ENCODE results near the gene DSTN.

DSTN gene

GRCh38 chr20:17628101-17628841, 58.4 kb downstream of the DSTN start:
- H3K27me3 ChIP-seq (ENCODE audit: control insufficient read depth in 5 of 5, insufficient read depth in 4 of 5, low read length in 5 of 5): no peaks in the 10 kb centered on the region
- H3K36me3 ChIP-seq (ENCODE audit: control insufficient read depth in 5 of 5, insufficient read depth in 5 of 5, low read length in 5 of 5): peaks cover 0 to 100% (median 97%) of the 10 kb centered on the region in 5 donors
- peaks cover 0 to 6% (median 0%) of the 10 kb centered on the region in 5 donors for H3K4me1 ChIP-seq (ENCODE audit: control insufficient read depth in 5 of 5, insufficient read depth in 5 of 5, low read length in 5 of 5)
- H3K4me3 ChIP-seq (ENCODE audit: low read depth in 1 of 5, low read length in 5 of 5): no peak overlapping the region
- H3K27ac ChIP-seq (ENCODE audit: low read depth, low read length): no peak overlapping the region
- H3K9ac ChIP-seq (ENCODE audit: low read length in 5 of 5): no peak overlapping the region
- H3K9me3 ChIP-seq (ENCODE audit: control insufficient read depth in 5 of 5, low read length in 5 of 5): no peaks in the 10 kb centered on the region

- no peaks in the 10 kb centered on the region for H3K9me3 ChIP-seq (ENCODE audit: control insufficient read depth in 5 of 5, low read length in 5 of 5)
- no peak overlapping the region for H3K4me3 ChIP-seq (ENCODE audit: low read depth in 1 of 5, low read length in 5 of 5)
- H3K27ac ChIP-seq (ENCODE audit: low read depth, low read length): no peak overlapping the region
- no peak overlapping the region for H3K9ac ChIP-seq (ENCODE audit: low read length in 5 of 5)
- peaks cover 0 to 100% (median 97%) of the 10 kb centered on the region in 5 donors for H3K36me3 ChIP-seq (ENCODE audit: control insufficient read depth in 5 of 5, insufficient read depth in 5 of 5, low read length in 5 of 5)
- H3K4me1 ChIP-seq (ENCODE audit: control insufficient read depth in 5 of 5, insufficient read depth in 5 of 5, low read length in 5 of 5): peaks cover 0 to 13% (median 4%) of the 10 kb centered on the region in 5 donors
- no peaks in the 10 kb centered on the region for H3K27me3 ChIP-seq (ENCODE audit: control insufficient read depth in 5 of 5, insufficient read depth in 4 of 5, low read length in 5 of 5)
These were observed 59.1 kb downstream of the DSTN start for GRCh38 chr20:17629025-17629424.

GRCh38 chr20:17629678-17630089, 59.8 kb downstream of the DSTN start:
- Histone ChIP-seq H3K4me3 (ENCODE audit: low read depth in 1 of 5, low read length in 5 of 5) (no peak overlapping the region), H3K27ac (ENCODE audit: low read depth, low read length) (no peak overlapping the region), H3K36me3 (ENCODE audit: control insufficient read depth in 5 of 5, insufficient read depth in 5 of 5, low read length in 5 of 5) (peaks cover 0 to 100% (median 97%) of the 10 kb centered on the region in 5 donors), H3K4me1 (ENCODE audit: control insufficient read depth in 5 of 5, insufficient read depth in 5 of 5, low read length in 5 of 5) (peaks cover 2 to 19% (median 10%) of the 10 kb centered on the region in 5 donors), H3K9ac (ENCODE audit: low read length in 5 of 5) (no peak overlapping the region), H3K27me3 (ENCODE audit: control insufficient read depth in 5 of 5, insufficient read depth in 4 of 5, low read length in 5 of 5) (no peaks in the 10 kb centered on the region), H3K9me3 (ENCODE audit: control insufficient read depth in 5 of 5, low read length in 5 of 5) (no peaks in the 10 kb centered on the region)

DNA sequence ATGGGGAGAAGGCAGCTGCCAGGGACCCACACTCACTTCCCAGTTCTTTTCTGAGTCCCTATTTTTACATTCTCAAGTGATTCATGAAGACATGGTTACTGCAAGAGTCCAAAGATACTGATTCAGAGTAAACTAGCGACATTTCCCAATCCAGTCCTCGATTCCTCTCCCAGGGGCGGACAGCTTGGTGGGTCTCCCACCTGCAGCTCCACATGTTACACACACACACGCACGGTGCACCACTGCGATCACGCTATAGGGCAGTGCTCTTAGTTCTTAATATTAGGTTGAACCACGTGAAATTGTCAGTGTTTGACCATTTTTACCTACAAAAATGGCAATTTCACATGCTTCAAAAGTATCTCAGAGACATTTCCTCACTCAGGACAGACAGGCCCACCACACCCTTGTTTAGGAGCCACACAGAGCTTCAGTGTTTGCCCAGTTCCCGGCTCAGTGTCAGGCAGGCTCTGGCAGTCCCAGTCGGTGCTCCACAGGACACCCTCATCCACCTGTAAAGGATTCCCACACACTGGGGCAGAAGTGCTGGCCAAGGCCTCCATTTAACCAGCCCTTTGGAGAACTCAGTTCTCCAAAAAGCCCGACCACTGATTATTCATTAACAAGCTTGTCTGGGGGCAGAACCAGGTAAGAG, 60.4 kb downstream of the DSTN start:
- peaks cover 2 to 25% (median 16%) of the 10 kb centered on the region in 5 donors for H3K4me1 ChIP-seq (ENCODE audit: control insufficient read depth in 5 of 5, insufficient read depth in 5 of 5, low read length in 5 of 5)
- H3K27me3 ChIP-seq (ENCODE audit: control insufficient read depth in 5 of 5, insufficient read depth in 4 of 5, low read length in 5 of 5): no peaks in the 10 kb centered on the region
- no peaks in the 10 kb centered on the region for H3K9me3 ChIP-seq (ENCODE audit: control insufficient read depth in 5 of 5, low read length in 5 of 5)
- no peak overlapping the region for H3K9ac ChIP-seq (ENCODE audit: low read length in 5 of 5)
- peaks cover 0 to 100% (median 97%) of the 10 kb centered on the region in 5 donors for H3K36me3 ChIP-seq (ENCODE audit: control insufficient read depth in 5 of 5, insufficient read depth in 5 of 5, low read length in 5 of 5)
- H3K4me3 ChIP-seq (ENCODE audit: low read depth in 1 of 5, low read length in 5 of 5): no peak overlapping the region
- H3K27ac ChIP-seq (ENCODE audit: low read depth, low read length): no peak overlapping the region

GRCh38 chr20:17630806-17631195, 60.9 kb downstream of the DSTN start:
- no peaks in the 10 kb centered on the region for H3K9me3 ChIP-seq (ENCODE audit: control insufficient read depth in 5 of 5, low read length in 5 of 5)
- H3K4me3 ChIP-seq (ENCODE audit: low read depth in 1 of 5, low read length in 5 of 5): no peak overlapping the region
- no peak overlapping the region for H3K9ac ChIP-seq (ENCODE audit: low read length in 5 of 5)
- H3K27ac ChIP-seq (ENCODE audit: low read depth, low read length): no peak overlapping the region
- H3K36me3 ChIP-seq (ENCODE audit: control insufficient read depth in 5 of 5, insufficient read depth in 5 of 5, low read length in 5 of 5): peaks cover 0 to 100% (median 98%) of the 10 kb centered on the region in 5 donors
- H3K4me1 ChIP-seq (ENCODE audit: control insufficient read depth in 5 of 5, insufficient read depth in 5 of 5, low read length in 5 of 5): peaks cover 6 to 30% (median 22%) of the 10 kb centered on the region in 5 donors
- no peaks in the 10 kb centered on the region for H3K27me3 ChIP-seq (ENCODE audit: control insufficient read depth in 5 of 5, insufficient read depth in 4 of 5, low read length in 5 of 5)

DNA sequence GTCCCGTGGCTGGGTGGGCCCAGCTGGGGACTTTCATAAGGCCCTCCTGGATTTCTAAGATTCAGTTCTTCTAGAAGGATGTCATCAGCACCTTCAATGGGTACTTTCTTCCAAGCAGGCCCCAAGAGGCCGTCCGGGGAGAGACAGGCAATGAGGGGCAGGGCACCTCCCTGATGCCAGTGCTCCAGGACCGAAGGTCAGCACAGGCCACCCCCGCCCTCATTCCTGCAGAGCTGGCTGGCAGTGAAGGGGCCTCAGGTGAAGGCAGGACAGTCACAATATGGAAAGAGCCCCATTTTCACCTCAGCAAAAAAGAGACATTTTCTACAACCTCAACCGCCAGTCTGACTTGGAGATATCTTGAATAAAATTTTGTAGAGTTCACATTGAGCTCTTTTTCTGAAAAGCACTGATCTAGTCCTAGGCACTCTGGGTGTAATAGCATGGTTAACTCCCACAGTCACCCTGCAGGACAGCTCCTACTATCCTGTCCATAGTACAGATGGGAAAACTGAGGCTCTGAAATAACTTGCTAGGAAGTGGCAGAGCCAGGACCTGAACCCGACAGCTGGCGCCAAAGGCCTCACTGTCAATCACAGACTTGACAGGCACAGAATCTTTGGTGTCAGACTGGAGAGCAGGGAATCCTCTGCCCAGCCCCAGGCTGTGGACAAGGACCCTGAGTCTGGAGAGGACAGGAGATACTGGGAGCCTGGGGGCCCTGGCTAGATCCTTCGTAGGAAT, 61.9 kb downstream of the DSTN start:
- Histone ChIP-seq H3K9ac (ENCODE audit: low read length in 5 of 5) (no peak overlapping the region), H3K4me3 (ENCODE audit: low read depth in 1 of 5, low read length in 5 of 5) (no peak overlapping the region), H3K27me3 (ENCODE audit: control insufficient read depth in 5 of 5, insufficient read depth in 4 of 5, low read length in 5 of 5) (no peaks in the 10 kb centered on the region), H3K27ac (ENCODE audit: low read depth, low read length) (no peak overlapping the region), H3K9me3 (ENCODE audit: control insufficient read depth in 5 of 5, low read length in 5 of 5) (no peaks in the 10 kb centered on the region), H3K36me3 (ENCODE audit: control insufficient read depth in 5 of 5, insufficient read depth in 5 of 5, low read length in 5 of 5) (peaks cover 0 to 98% (median 89%) of the 10 kb centered on the region in 5 donors), H3K4me1 (ENCODE audit: control insufficient read depth in 5 of 5, insufficient read depth in 5 of 5, low read length in 5 of 5) (peaks cover 8 to 40% (median 31%) of the 10 kb centered on the region in 5 donors)

- Histone ChIP-seq H3K9me3 (ENCODE audit: control insufficient read depth in 5 of 5, low read length in 5 of 5) (no peaks in the 10 kb centered on the region), H3K9ac (ENCODE audit: low read length in 5 of 5) (no peak overlapping the region), H3K27me3 (ENCODE audit: control insufficient read depth in 5 of 5, insufficient read depth in 4 of 5, low read length in 5 of 5) (no peaks in the 10 kb centered on the region), H3K36me3 (ENCODE audit: control insufficient read depth in 5 of 5, insufficient read depth in 5 of 5, low read length in 5 of 5) (peaks cover 0 to 95% (median 80%) of the 10 kb centered on the region in 5 donors), H3K4me3 (ENCODE audit: low read depth in 1 of 5, low read length in 5 of 5) (no peak overlapping the region), H3K4me1 (ENCODE audit: control insufficient read depth in 5 of 5, insufficient read depth in 5 of 5, low read length in 5 of 5) (peaks cover 9 to 49% (median 39%) of the 10 kb centered on the region in 5 donors), H3K27ac (ENCODE audit: low read depth, low read length) (no peak overlapping the region)
These were observed 63.5 kb downstream of the DSTN start for GRCh38 chr20:17633221-17633849.

DNA sequence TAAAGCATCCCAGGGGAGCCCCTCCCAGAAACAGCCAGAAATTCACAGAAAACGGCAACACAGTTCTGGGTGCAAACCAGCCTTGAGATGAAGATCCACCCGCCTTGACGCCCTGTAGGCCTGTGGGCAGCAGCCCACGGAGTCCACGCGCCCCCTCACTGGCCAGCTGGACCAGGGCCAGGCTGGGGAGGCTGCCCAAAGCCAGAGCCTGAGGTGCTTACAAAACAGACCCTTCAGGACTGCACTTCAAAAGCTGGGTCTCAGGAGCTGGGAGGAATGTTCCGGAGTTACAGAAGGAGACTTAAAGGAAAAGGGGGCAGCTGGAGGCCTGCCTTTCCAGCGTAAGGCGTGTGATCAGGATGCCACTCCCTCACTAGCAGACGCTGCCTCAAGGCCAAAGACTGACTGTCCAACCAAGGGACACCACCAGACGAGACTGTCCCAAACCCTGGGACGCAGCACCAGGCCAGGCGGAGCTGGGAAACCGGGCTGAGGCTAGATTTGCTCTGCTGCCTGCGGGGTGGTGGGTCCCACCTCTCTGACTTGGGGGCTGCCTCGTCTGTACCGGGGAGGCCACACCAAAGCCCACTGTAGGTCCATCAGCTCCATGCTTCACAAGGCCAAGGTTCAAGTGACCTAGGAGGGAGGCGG, 64.1 kb downstream of the DSTN start:
- peaks cover 0 to 95% (median 77%) of the 10 kb centered on the region in 5 donors for H3K36me3 ChIP-seq (ENCODE audit: control insufficient read depth in 5 of 5, insufficient read depth in 5 of 5, low read length in 5 of 5)
- H3K9me3 ChIP-seq (ENCODE audit: control insufficient read depth in 5 of 5, low read length in 5 of 5): no peaks in the 10 kb centered on the region
- H3K27me3 ChIP-seq (ENCODE audit: control insufficient read depth in 5 of 5, insufficient read depth in 4 of 5, low read length in 5 of 5): no peaks in the 10 kb centered on the region
- H3K4me3 ChIP-seq (ENCODE audit: low read depth in 1 of 5, low read length in 5 of 5): no peak overlapping the region
- H3K27ac ChIP-seq (ENCODE audit: low read depth, low read length): no peak overlapping the region
- H3K4me1 ChIP-seq (ENCODE audit: control insufficient read depth in 5 of 5, insufficient read depth in 5 of 5, low read length in 5 of 5): peaks cover 9 to 55% (median 44%) of the 10 kb centered on the region in 5 donors
- peak overlapping the region in 1 of 5 donors; percentile 38 for H3K9ac ChIP-seq (ENCODE audit: low read length in 5 of 5)

DNA sequence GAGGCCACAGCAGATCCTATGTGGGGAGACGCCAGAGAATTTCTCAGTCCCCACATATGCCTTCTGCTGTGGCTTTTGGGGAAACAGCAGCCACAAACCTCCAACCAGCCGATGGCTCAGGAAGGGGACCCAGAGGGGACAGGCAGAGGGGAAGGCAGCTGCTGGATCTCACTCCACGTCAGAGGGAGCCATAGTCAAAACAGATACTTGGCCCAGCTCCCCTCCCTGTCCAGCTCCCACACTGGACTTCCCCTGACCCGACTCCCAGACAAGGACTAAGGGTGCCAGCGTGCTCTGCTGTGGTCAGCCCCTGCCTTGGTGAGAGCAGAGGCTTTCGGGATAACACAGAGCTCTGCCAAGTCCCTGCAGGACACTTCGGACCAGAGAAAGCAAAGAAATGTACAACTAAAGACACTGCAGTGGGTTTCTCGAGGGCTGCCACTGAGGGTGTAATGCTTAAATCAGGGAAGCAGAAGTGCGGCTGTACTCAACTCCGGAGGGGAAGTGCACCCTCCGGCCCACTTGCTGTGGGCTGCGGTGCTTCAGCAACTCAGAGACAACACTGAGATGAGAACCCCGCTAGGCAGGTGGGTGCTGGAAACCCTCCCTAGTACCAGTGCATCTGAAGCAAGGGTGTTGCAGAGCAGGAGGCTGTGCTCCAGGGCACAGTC, 64.9 kb downstream of the DSTN start:
- Histone ChIP-seq H3K4me3 (ENCODE audit: low read depth in 1 of 5, low read length in 5 of 5) (peak overlapping the region in 1 of 5 donors; percentile 3), H3K9me3 (ENCODE audit: control insufficient read depth in 5 of 5, low read length in 5 of 5) (no peaks in the 10 kb centered on the region), H3K4me1 (ENCODE audit: control insufficient read depth in 5 of 5, insufficient read depth in 5 of 5, low read length in 5 of 5) (peaks cover 11 to 61% (median 48%) of the 10 kb centered on the region in 5 donors), H3K27ac (ENCODE audit: low read depth, low read length) (peak overlapping the region; percentile 60), H3K36me3 (ENCODE audit: control insufficient read depth in 5 of 5, insufficient read depth in 5 of 5, low read length in 5 of 5) (peaks cover 0 to 92% (median 73%) of the 10 kb centered on the region in 5 donors), H3K27me3 (ENCODE audit: control insufficient read depth in 5 of 5, insufficient read depth in 4 of 5, low read length in 5 of 5) (no peaks in the 10 kb centered on the region), H3K9ac (ENCODE audit: low read length in 5 of 5) (peak overlapping the region in 2 of 5 donors; percentile 30 to 46)
